Liver (tissue), 9 donors: ENCODE results near the gene NYNRIN. TPM values are rescaled to one million over a fixed set of nuclear protein-coding genes. Genes with fewer than 3 reads are reported as not detected.

Experiments used
- DNase-seq: peaks from one replicate; pipeline ENCODE4 v3.0.0-alpha.2; 2017; ENCODE audit warnings: low spot score
- H3K27ac ChIP-seq, 2 donors: one replicate each; pipeline ENCODE4 v1.7.0; 2013; ENCODE audit warnings: inconsistent platforms in 2 of 2, low read length in 2 of 2, control low read depth in 1 of 2, low read depth in 1 of 2, mild to moderate bottlenecking in 1 of 2
- H3K27me3 ChIP-seq, 4 donors: one replicate each; pipeline versions ENCODE4 v1.6.1 to v1.7.0; 2013; ENCODE audit warnings: low read length in 3 of 4, inconsistent platforms in 1 of 4, mild to moderate bottlenecking in 1 of 4, moderate library complexity in 1 of 4; ENCODE audit not compliant: control insufficient read depth in 4 of 4, insufficient read depth in 4 of 4
- H3K36me3 ChIP-seq, 4 donors: one replicate each; pipeline versions ENCODE4 v1.6.1 to v1.7.0; 2013; ENCODE audit warnings: low read length in 3 of 4, mild to moderate bottlenecking in 3 of 4, low read depth in 1 of 4, moderate library complexity in 1 of 4; ENCODE audit not compliant: control insufficient read depth in 4 of 4, insufficient read depth in 3 of 4
- H3K4me1 ChIP-seq, 4 donors: one replicate each; pipeline versions ENCODE4 v1.6.1 to v1.7.0; 2013; ENCODE audit warnings: low read length in 3 of 4, mild to moderate bottlenecking in 3 of 4, moderate library complexity in 1 of 4; ENCODE audit not compliant: control insufficient read depth in 4 of 4, insufficient read depth in 4 of 4
- H3K4me3 ChIP-seq, 3 donors: one replicate each; pipeline versions ENCODE4 v1.6.1 to v1.7.0; 2013; ENCODE audit warnings: low read length in 3 of 3, control low read depth in 1 of 3, low read depth in 1 of 3, mild to moderate bottlenecking in 1 of 3
- H3K9ac ChIP-seq, 2 donors: one replicate each; pipeline ENCODE4 v1.7.0; 2013; ENCODE audit warnings: low read length in 2 of 2, mild to moderate bottlenecking in 2 of 2, moderate library complexity in 2 of 2, control low read depth in 1 of 2, low read depth in 1 of 2
- H3K9me3 ChIP-seq, 4 donors: one replicate each; pipeline versions ENCODE4 v1.6.1 to v1.7.0; 2013; ENCODE audit warnings: low read length in 3 of 4; ENCODE audit not compliant: control insufficient read depth in 4 of 4
- ATF3 ChIP-seq: IDR thresholded peaks from 2 replicates; pipeline ENCODE4 v1.6.1; 2016; ENCODE audit warnings: antibody characterized with exemption
- CTCF ChIP-seq: fragments of 150-350 bp; IDR thresholded peaks from 2 replicates; pipeline ENCODE4 v1.5.1; 2017; ENCODE audit warnings: improper control_type of control experiment, low read depth, low read length; ENCODE audit not compliant: missing input control
- FOXA1 ChIP-seq: IDR thresholded peaks from 2 replicates; pipeline ENCODE4 v1.6.1; 2016; ENCODE audit warnings: antibody characterized with exemption
- FOXA2 ChIP-seq: IDR thresholded peaks from 2 replicates; pipeline ENCODE4 v1.6.1; 2016; ENCODE audit warnings: antibody characterized with exemption
- GABPA ChIP-seq, 2 donors: IDR thresholded peaks in 1 of 2; conservative IDR thresholded peaks in 1 of 2; 2 replicates each; pipeline ENCODE4 v1.6.1; 2016; ENCODE audit warnings: antibody characterized with exemption in 2 of 2, mild to moderate bottlenecking in 1 of 2, moderate library complexity in 1 of 2
- HNF4G ChIP-seq: IDR thresholded peaks from 2 replicates; pipeline ENCODE4 v1.6.1; 2016; ENCODE audit warnings: antibody characterized with exemption
- JUND ChIP-seq, 2 donors: IDR thresholded peaks; 2 replicates each; pipeline ENCODE4 v1.6.1; 2016; ENCODE audit warnings: antibody characterized with exemption in 2 of 2
- MAX ChIP-seq: IDR thresholded peaks from 2 replicates; pipeline ENCODE4 v1.6.1; 2016; ENCODE audit warnings: antibody characterized with exemption
- NR2F2 ChIP-seq: IDR thresholded peaks from 2 replicates; pipeline ENCODE4 v1.6.1; 2016; ENCODE audit warnings: antibody characterized with exemption
- RAD21 ChIP-seq, 2 donors: IDR thresholded peaks; 2 replicates each; pipeline ENCODE4 v1.6.1; 2016; ENCODE audit warnings: antibody characterized with exemption in 2 of 2, mild to moderate bottlenecking in 2 of 2
- REST ChIP-seq: IDR thresholded peaks from 2 replicates; pipeline ENCODE4 v1.6.1; 2016; ENCODE audit warnings: antibody characterized with exemption, mild to moderate bottlenecking
- RXRA ChIP-seq, 2 donors: IDR thresholded peaks; 2 replicates each; pipeline ENCODE4 v1.6.1; 2017 to 2018; ENCODE audit warnings: antibody characterized with exemption in 2 of 2, mild to moderate bottlenecking in 1 of 2
- TAF1 ChIP-seq: conservative IDR thresholded peaks from 2 replicates; pipeline ENCODE4 v1.6.1; 2016; ENCODE audit warnings: antibody characterized with exemption, mild to moderate bottlenecking
- YY1 ChIP-seq: IDR thresholded peaks from 2 replicates; pipeline ENCODE4 v1.6.1; 2016; ENCODE audit warnings: antibody characterized with exemption, mild to moderate bottlenecking
- ZBTB33 ChIP-seq: IDR thresholded peaks from 2 replicates; pipeline ENCODE4 v1.6.1; 2016; ENCODE audit warnings: antibody characterized with exemption
- WGBS: extraction: QIAGEN DNeasy Blood & Tissue Kit; methylation state at CpG from one replicate; pipeline ENCODE4 v1.1.7; 2013; 5-methylcytosine and 5-hydroxymethylcytosine counted together
- polyA plus RNA-seq, 2 donors: library from polyadenylated mRNA; stranded (reverse) in 1 of 2; unstranded in 1 of 2; fragments of 200-250 nt in 1 of 2; fragments of >200 nt in 1 of 2; fragmentation: Nextera tagmentation in 1 of 2; extraction: Ambion mirVana in 1 of 2; gene quantifications; one replicate each; pipeline versions ENCODE4 v1.2.1 to v1.2.3, GENCODE V29; 2013 to 2015
- total RNA-seq, 2 donors: library from RNA; depleted of rRNA; stranded (reverse); fragments of >200 nt; gene quantifications; one replicate each; pipeline ENCODE4 v1.2.3, GENCODE V29; 2014
- donor health status: healthy.
- donor health status: healthy.
- donor health status: healthy.
- donor health status: healthy.
- donor health status: healthy.

NYNRIN gene
- total and polyA plus RNA-seq, 4 donors, result 0.89 to 11.0 (median 1.8) TPM

- H3K4me3 ChIP-seq, result no peak overlapping the region
- no peaks in the 10 kb centered on the region for H3K36me3 ChIP-seq
- DNase-seq, result no peak
- no peak overlapping the region for H3K27ac ChIP-seq
- 95% methylated on average over 3 of the region's 3 CpGs for WGBS
- TF ChIP-seq MAX (no peak), FOXA1 (no peak), GABPA (IDR thresholded peaks at IDR 0.05 in 1 of 2, conservative IDR thresholded peaks at IDR 0.05 in 1 of 2) (no peak), RXRA (IDR thresholded peaks at IDR 0.05) (no peak), RAD21 (IDR thresholded peaks at IDR 0.05) (no peak), REST (no peak), NR2F2 (no peak), ZBTB33 (no peak), FOXA2 (no peak), JUND (IDR thresholded peaks at IDR 0.05) (no peak), ATF3 (no peak), TAF1 (no peak)
- H3K27me3 ChIP-seq, result no peaks in the 10 kb centered on the region
- no peaks in the 10 kb centered on the region for H3K4me1 ChIP-seq
- no peak overlapping the region for H3K9ac ChIP-seq
- H3K9me3 ChIP-seq, result no peaks in the 10 kb centered on the region
Observed at GRCh38 chr14:24360281-24360680, 38.5 kb upstream of the NYNRIN start.

GRCh38 chr14:24361326-24361725 lies 37.5 kb upstream of the NYNRIN start:
- TF ChIP-seq FOXA2 (no peak), ZBTB33 (no peak), RXRA (IDR thresholded peaks at IDR 0.05) (no peak), HNF4G (no peak), CTCF (no peak), YY1 (no peak), MAX (no peak), TAF1 (no peak), GABPA (IDR thresholded peaks at IDR 0.05 in 1 of 2, conservative IDR thresholded peaks at IDR 0.05 in 1 of 2) (no peak), FOXA1 (no peak)
- Histone ChIP-seq H3K27ac (no peak overlapping the region), H3K4me3 (no peak overlapping the region)

More at GRCh38 chr14:24361326-24361725, 37.5 kb upstream of the NYNRIN start:
- 88% methylated on average over 2 of the region's 2 CpGs for WGBS
- no peaks in the 10 kb centered on the region for H3K27me3 ChIP-seq
- DNase-seq, result no peak
- no peaks in the 10 kb centered on the region for H3K9me3 ChIP-seq
- no peaks in the 10 kb centered on the region for H3K36me3 ChIP-seq
- no peak overlapping the region for H3K9ac ChIP-seq
- peaks cover 0 to 3% (median under 1%) of the 10 kb centered on the region in 4 donors for H3K4me1 ChIP-seq
